ENCODE measurements around the gene CDC25C.

The CDC25C gene

DNA sequence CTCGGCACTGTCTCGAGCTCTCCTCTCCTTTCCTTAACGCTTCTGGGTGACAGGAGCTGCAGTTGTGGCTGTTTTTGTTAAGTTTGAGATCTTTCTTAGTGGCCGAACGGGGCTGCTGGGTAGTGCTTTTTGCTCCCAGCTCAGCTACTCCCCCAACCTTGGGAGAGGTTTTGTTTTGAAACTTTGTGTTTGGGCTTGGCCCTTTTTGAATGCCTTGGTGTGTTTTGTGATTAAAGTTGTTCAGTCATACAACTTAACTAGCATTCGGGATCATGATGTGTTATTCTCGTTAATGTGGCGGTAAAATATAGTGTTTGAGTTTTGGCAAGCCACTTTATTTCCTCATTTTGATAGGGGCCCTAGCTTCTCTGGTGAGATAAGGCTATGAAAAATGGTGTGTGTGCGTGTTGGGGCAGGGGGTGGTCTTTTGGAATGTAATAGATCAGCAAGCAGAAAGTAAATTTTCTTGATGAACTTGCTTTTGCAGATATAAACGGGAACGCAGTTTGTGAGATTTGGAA is 22.0 kb upstream of the CDC25C start:
- H3K27ac ChIP-seq, result peak overlapping the region; percentile 92
- H3K4me2 ChIP-seq (ENCODE audit: low read length), result peak overlapping the region; percentile 59
- no peaks in the 10 kb centered on the region for H3K27me3 ChIP-seq (ENCODE audit: control insufficient read depth, insufficient read depth, low read length)
- peak overlapping the region; percentile 97 for H3K9ac ChIP-seq
- peaks cover 35% of the 10 kb centered on the region for H3K79me2 ChIP-seq
- H3K9me3 ChIP-seq (ENCODE audit: control insufficient read depth, low read length), result no peaks in the 10 kb centered on the region
- no peaks in the 10 kb centered on the region for H3K36me3 ChIP-seq (ENCODE audit: control insufficient read depth, insufficient read depth, low read length)
- TF ChIP-seq, protein P1, sequence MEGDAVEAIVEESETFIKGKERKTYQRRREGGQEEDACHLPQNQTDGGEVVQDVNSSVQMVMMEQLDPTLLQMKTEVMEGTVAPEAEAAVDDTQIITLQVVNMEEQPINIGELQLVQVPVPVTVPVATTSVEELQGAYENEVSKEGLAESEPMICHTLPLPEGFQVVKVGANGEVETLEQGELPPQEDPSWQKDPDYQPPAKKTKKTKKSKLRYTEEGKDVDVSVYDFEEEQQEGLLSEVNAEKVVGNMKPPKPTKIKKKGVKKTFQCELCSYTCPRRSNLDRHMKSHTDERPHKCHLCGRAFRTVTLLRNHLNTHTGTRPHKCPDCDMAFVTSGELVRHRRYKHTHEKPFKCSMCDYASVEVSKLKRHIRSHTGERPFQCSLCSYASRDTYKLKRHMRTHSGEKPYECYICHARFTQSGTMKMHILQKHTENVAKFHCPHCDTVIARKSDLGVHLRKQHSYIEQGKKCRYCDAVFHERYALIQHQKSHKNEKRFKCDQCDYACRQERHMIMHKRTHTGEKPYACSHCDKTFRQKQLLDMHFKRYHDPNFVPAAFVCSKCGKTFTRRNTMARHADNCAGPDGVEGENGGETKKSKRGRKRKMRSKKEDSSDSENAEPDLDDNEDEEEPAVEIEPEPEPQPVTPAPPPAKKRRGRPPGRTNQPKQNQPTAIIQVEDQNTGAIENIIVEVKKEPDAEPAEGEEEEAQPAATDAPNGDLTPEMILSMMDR (IDR thresholded peaks at IDR 0.05), result no peak
- H2AFZ ChIP-seq, result peak overlapping the region; percentile 92
- peaks cover 13% of the 10 kb centered on the region for H3K4me1 ChIP-seq
- H3K4me3 ChIP-seq (ENCODE audit: low read depth, low read length), result peak overlapping the region; percentile 88

DNA sequence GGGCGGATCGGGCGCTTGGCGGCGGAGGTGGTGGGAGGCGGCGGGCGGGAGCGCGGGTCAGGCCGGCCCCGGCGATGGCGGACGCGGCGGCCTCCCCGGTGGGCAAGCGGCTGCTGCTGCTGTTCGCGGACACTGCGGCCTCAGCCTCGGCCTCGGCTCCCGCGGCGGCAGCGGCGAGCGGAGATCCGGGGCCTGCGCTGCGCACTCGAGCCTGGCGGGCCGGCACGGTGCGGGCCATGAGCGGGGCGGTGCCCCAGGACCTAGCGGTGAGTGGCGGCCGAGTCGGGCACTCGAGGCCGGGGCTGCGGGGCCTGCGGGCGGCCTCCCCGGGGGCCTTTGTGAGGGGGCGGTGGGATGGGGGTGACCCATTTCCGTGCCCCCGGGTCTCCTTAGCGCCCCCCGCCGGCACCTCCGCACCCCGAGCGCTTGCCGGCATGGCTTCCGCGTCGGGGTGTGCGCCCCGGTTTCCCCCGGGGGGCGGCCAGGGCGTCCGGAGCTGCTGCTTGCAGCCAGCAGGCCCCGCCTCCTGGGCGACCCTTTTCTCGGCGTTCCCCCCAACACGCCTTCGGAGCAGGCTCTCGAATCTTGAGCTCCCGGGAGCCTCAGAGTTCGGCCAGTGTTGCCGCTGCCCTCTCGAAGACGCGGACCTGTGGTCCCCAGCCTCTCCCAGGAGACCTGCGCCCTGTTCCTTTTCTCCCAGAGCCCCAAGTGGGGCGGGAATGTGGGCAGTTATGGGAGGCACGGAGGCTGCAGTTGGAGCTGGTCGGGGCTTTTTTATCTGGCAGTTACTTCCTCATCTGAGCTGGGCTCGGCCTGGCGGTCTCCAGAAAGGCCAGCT is 21.3 kb upstream of the CDC25C start:
- Histone ChIP-seq H2AFZ (peak overlapping the region; percentile 92), H3K27ac (peak overlapping the region; percentile 92), H3K4me1 (peaks cover 13% of the 10 kb centered on the region), H3K9me3 (ENCODE audit: control insufficient read depth, low read length) (no peaks in the 10 kb centered on the region), H3K4me3 (ENCODE audit: low read depth, low read length) (peak overlapping the region; percentile 88), H3K79me2 (peaks cover 32% of the 10 kb centered on the region), H3K36me3 (ENCODE audit: control insufficient read depth, insufficient read depth, low read length) (no peaks in the 10 kb centered on the region), H3K27me3 (ENCODE audit: control insufficient read depth, insufficient read depth, low read length) (no peaks in the 10 kb centered on the region), H3K4me2 (ENCODE audit: low read length) (peak overlapping the region; percentile 59), H3K9ac (peak overlapping the region; percentile 97)
- TF ChIP-seq, protein P1 (IDR thresholded peaks at IDR 0.05), result peak; percentile 34

DNA sequence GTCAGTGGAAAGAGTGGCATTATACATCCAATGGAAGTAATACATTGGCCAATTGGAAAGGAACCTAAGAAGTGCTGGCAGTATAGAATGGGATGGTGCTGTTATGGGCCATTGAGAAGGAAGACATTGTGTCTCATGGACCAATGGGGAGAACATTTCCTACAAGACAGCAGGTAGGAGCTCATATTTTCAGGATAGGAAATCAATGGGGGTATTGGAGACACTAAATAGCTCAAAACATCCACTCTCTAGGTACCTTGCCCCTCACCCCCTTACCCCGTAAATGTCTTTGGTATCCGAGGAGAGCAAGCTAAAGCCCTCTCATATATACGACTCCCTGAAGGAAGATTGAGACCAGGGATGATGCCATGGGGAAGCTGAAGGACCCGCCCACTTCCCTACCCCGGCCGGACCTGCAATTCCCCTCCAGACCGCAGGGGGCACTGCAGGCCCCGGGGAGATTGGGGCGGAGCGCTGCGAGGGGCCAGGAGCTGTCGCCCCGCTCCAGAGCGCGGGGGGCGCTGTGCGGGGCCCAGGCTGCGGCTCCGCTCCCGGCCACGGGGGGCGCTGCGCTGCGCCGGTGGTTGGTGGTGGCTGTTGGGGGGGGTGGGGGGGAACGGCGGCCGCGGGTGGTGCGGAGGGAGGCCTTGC is 20.6 kb upstream of the CDC25C start, which contains the start of gene KDM3B:
TSS of gene KDM3B (plus strand) at position 615 of the 651 bp plus-strand sequence. CDS start 111 bp downstream, outside the sequence.
- no peaks in the 10 kb centered on the region for H3K9me3 ChIP-seq (ENCODE audit: control insufficient read depth, low read length)
- no peaks in the 10 kb centered on the region for H3K36me3 ChIP-seq (ENCODE audit: control insufficient read depth, insufficient read depth, low read length)
- TF ChIP-seq, protein P1 (IDR thresholded peaks at IDR 0.05), result peak; percentile 100
- peak within 1 kb of the TSS; percentile 92 for H3K27ac ChIP-seq
- H3K4me3 ChIP-seq (ENCODE audit: low read depth, low read length), result peak within 1 kb of the TSS; percentile 88
- no peaks in the 10 kb centered on the region for H3K27me3 ChIP-seq (ENCODE audit: control insufficient read depth, insufficient read depth, low read length)
- H3K79me2 ChIP-seq, result peaks cover 27% of the 10 kb centered on the region
- peak within 1 kb of the TSS; percentile 92 for H2AFZ ChIP-seq
- peak within 1 kb of the TSS; percentile 97 for H3K9ac ChIP-seq
- H3K4me2 ChIP-seq (ENCODE audit: low read length), result peak within 1 kb of the TSS; percentile 59
- H3K4me1 ChIP-seq, result peaks cover 13% of the 10 kb centered on the region

DNA sequence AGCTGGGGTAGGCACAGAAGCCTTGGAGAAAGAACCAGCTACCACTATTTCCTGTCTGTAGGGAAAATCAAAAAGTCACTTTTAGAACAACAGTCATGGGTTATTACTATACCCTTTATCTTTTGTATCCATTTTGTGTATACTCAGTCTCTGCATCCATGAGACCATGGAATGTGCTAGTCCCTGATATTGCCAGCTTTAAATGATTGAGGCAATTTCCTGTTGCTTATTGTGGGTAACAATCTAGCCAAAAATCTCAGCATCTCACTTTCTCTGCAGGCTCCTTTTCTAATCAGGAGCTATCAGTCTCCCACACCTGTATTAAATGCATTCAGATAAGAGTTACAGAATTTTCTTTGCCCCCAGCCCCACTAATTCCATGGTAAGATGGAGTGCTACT is 19.9 kb upstream of the CDC25C start:
- H3K4me1 ChIP-seq, result peaks cover 13% of the 10 kb centered on the region
- H3K9ac ChIP-seq, result no peak overlapping the region
- H3K9me3 ChIP-seq (ENCODE audit: control insufficient read depth, low read length), result no peaks in the 10 kb centered on the region
- no peak overlapping the region for H3K4me3 ChIP-seq (ENCODE audit: low read depth, low read length)
- no peak overlapping the region for H2AFZ ChIP-seq
- no peak overlapping the region for H3K4me2 ChIP-seq (ENCODE audit: low read length)
- no peak overlapping the region for H3K27ac ChIP-seq
- peaks cover 21% of the 10 kb centered on the region for H3K79me2 ChIP-seq
- H3K27me3 ChIP-seq (ENCODE audit: control insufficient read depth, insufficient read depth, low read length), result no peaks in the 10 kb centered on the region
- TF ChIP-seq, protein P1 (IDR thresholded peaks at IDR 0.05), result no peak
- no peaks in the 10 kb centered on the region for H3K36me3 ChIP-seq (ENCODE audit: control insufficient read depth, insufficient read depth, low read length)
